Activated CD4-positive, alpha-beta T cell treated with anti-CD3 and anti-CD28 coated beads for 36 hours (primary cell): ENCODE measurements around the gene RPTOR. TPM values are rescaled to one million over a fixed set of nuclear protein-coding genes. Genes with fewer than 3 reads are reported as not detected.
"Not testable (repeated sequence)": the region's sequence is repeated elsewhere in the genome, so short reads cannot be mapped to it uniquely, and the experiment has no call there.

ENCODE experiments used
- ATAC-seq: fragments of 200-7000 bp; cut with Tn5 transposase; one replicate; pipeline ENCODE4 v1.10.0; 2021; ENCODE audit warnings: mild to moderate bottlenecking, moderate library complexity
- CTCF ChIA-PET: fragments of 350-600 bp; sonication (Branson Sonifier 250); formaldehyde crosslinking; loops from one replicate; lab custom pipeline; 2021; ENCODE audit warnings: antibody characterized with exemption; lab: Charles Lee
- POLR2A ChIA-PET: fragments of 350-600 bp; sonication (Branson Sonifier 250); formaldehyde crosslinking; loops from one replicate; lab custom pipeline; 2021; ENCODE audit warnings: antibody characterized with exemption, inconsistent platforms; lab: Charles Lee
- DNase-seq: peaks from one replicate; pipeline ENCODE4 v3.0.0-alpha.2; 2020
- H3K27ac Mint-ChIP-seq: one replicate; pipeline ENCODE4 v1.8.0; 2021; ENCODE audit warnings: mixed read lengths
- H3K27me3 Mint-ChIP-seq: one replicate; pipeline ENCODE4 v1.8.0; 2021; ENCODE audit warnings: mixed read lengths
- H3K36me3 Mint-ChIP-seq: one replicate; pipeline ENCODE4 v1.8.0; 2021; ENCODE audit warnings: low read depth, mixed read lengths
- H3K4me1 Mint-ChIP-seq: one replicate; pipeline ENCODE4 v1.8.0; 2021; ENCODE audit warnings: mixed read lengths
- H3K4me3 Mint-ChIP-seq: one replicate; pipeline ENCODE4 v1.8.0; 2021; ENCODE audit warnings: mild to moderate bottlenecking, moderate library complexity, mixed read lengths
- H3K9me3 Mint-ChIP-seq: one replicate; pipeline ENCODE4 v1.8.0; 2021; ENCODE audit warnings: low read depth, mixed read lengths
- intact Hi-C, 2 experiments: fragments of 100-400 bp; cut with DNase I in 1 of 2; cut with micrococcal nuclease in 1 of 2; formaldehyde crosslinking; loops; one replicate each; pipeline versions ENCODE4 v1.14.2 to v1.15.1; 2022 to 2024; cut with DNase I, micrococcal nuclease
- total RNA-seq, 2 experiments: library from RNA; stranded (reverse); gene quantifications; one replicate each; pipeline ENCODE4 v1.2.3, GENCODE V29; 2021

The RPTOR gene
- total RNA-seq, 2 experiments from 2014 or later, result 48.6 to 58.1 TPM

DNA sequence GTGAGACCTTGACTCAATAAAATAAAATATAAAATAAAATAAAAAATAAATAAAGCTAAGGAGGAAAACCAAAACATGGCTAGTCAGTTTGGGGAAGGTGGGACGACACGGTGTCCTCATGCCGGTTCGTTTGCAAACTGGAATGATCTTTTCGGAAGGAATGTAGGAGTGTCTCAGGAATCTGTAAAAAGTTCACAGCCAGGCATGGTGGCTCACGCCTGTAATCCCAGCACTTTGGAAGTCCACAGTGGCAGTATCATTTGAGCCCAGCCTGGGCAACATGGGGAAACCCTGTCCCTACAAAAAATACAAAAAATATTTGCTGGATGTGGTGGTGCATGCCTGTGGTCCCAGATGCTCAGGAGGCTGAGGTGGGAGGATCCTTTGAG lies 14.7 kb upstream of the RPTOR start:
- Mint-ChIP-seq H3K4me1 (no peaks in the 10 kb centered on the region), H3K27ac (no peak overlapping the region), H3K4me3 (no peak overlapping the region), H3K27me3 (peaks cover 14% of the 10 kb centered on the region), H3K9me3 (no peaks in the 10 kb centered on the region), H3K36me3 (no peaks in the 10 kb centered on the region)
- ATAC-seq, result no peak
- intact Hi-C loops, result no loop called here
- ChIA-PET POLR2A (no interaction called here), CTCF (interaction anchor here (0.6 kb wide), 1 partner anchor 103 kb away, joined by 3 read pairs; no protein-coding TSS in a partner anchor)
- DNase-seq, result no peak

DNA sequence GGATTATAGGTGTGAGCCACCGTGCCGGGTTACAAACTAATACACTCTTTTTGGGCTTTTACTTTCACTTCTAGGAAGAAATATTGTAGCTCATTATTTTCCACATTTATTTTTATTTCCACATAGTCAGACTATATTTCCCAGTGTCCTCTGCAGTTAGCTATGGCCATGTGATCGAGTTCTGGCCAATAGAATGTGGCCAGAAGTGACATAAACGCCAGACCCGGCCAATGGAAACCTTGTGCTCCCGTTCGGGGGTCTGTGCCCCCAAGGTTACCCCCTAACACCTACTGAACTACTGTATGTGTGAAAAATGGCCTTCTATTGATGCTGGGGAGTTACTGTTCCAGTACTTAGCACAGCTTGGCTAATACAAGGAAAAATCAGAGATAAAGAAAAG lies 13.2 kb upstream of the RPTOR start:
- Mint-ChIP-seq H3K36me3 (no peaks in the 10 kb centered on the region), H3K9me3 (no peaks in the 10 kb centered on the region), H3K4me3 (no peak overlapping the region), H3K27ac (no peak overlapping the region), H3K27me3 (peaks cover 7% of the 10 kb centered on the region), H3K4me1 (no peaks in the 10 kb centered on the region)
- ATAC-seq, result no peak
- ChIA-PET POLR2A (no interaction called here), CTCF (no interaction called here)
- DNase-seq, result no peak
- intact Hi-C loops, result no loop called here

DNA sequence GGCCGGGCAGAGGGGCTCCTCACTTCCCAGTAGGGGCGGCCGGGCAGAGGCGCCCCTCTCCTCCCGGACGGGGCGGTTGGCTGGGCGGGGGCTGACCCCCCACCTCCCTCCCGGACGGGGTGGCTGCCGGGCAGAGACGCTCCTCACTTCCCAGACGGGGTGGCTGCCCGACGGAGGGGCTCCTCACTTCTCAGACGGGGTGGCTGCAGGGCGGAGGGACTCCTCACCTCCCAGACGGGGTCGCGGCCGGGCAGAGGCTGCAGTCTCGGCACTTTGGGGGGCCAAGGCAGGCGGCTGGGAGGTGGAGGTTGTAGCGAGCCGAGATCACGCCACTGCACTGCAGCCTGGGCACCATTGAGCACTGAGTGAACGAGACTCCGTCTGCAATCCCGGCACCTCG lies 7.3 kb upstream of the RPTOR start:
- intact Hi-C loops, H3K4me3 Mint-ChIP-seq, CTCF ChIA-PET, H3K4me1 Mint-ChIP-seq, ATAC-seq, H3K9me3 Mint-ChIP-seq, POLR2A ChIA-PET, H3K27me3 Mint-ChIP-seq, H3K27ac Mint-ChIP-seq, H3K36me3 Mint-ChIP-seq, DNase-seq: not testable (repeated sequence)

DNA sequence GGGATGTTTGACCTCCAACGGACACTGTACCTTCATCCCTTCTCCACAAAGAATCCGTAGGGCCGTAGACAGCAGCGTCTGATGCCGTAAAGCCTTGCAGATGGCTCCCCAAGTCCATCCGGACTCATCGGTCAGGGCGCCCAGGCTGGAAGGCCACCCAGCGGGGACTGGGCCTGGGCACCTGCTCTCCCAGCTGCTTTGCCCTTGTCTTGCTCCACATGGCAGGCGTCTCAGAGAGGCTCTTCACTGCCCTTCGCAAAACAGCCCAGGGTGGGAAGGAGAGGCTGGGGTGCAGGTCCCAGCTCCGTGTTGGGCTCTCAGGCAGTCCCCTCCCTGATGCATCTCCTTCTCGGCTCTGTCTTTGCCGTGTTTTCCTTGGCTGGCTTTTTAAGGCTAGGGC lies 6.2 kb upstream of the RPTOR start:
- CTCF ChIA-PET, result no interaction called here
- POLR2A ChIA-PET, result no interaction called here
- Mint-ChIP-seq H3K9me3 (no peaks in the 10 kb centered on the region), H3K4me1 (peaks cover 6% of the 10 kb centered on the region), H3K27ac (no peak overlapping the region), H3K4me3 (no peak overlapping the region), H3K36me3 (no peaks in the 10 kb centered on the region), H3K27me3 (peaks cover 9% of the 10 kb centered on the region)
- intact Hi-C loops, result no loop called here
- ATAC-seq (no peak), DNase-seq (no peak)

DNA sequence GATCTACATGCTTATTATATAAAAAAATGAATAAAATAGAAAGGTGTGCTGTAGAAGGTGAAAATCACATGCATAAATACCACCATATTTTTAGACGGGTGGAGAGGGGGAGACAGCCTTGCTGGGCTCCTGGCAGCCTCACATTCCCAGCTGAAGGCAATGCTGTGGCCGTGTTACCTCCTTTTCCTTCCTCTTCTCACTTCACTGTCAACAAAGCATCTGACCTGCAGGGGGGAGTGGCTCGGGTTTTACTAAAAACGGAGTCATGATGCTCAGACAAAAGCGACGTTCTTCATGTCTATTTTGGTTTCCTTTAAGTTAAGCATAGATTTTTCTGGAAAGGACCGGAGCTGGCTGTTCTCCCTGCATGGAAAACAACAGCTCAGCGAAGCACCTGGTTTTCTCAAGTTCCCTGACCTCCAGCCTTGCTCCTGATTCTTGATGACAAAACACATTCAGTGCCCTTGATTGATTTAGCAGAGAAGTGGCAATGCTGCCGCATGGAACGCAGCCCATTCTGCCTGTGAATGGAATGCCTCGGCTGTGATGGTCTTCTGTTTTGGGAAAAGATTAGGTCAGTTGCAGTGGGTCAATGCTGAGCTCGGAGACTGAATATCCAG lies 5.5 kb upstream of the RPTOR start:
- ChIA-PET POLR2A (no interaction called here), CTCF (no interaction called here)
- H3K9me3 Mint-ChIP-seq, result no peaks in the 10 kb centered on the region
- peak; percentile 23 for DNase-seq
- intact Hi-C loops, result no loop called here
- H3K4me3 Mint-ChIP-seq, result no peak overlapping the region
- no peak for ATAC-seq
- H3K27ac Mint-ChIP-seq, result no peak overlapping the region
- H3K36me3 Mint-ChIP-seq, result no peaks in the 10 kb centered on the region
- peaks cover 6% of the 10 kb centered on the region for H3K4me1 Mint-ChIP-seq
- peaks cover 9% of the 10 kb centered on the region for H3K27me3 Mint-ChIP-seq

DNA sequence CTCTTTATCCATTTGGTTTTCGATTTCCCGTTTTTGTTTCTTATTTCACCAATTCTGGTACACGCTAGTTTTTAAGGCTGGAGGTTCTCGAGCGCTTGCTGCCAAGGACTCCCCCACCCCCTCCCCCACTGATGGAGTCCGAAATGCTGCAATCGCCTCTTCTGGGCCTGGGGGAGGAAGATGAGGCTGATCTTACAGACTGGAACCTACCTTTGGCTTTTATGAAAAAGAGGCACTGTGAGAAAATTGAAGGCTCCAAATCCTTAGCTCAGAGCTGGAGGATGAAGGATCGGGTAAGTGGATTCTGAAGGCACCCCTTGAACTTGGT lies 825 bp downstream of the RPTOR start:
- DNase-seq, result no peak
- peaks cover 4% of the 10 kb centered on the region for H3K36me3 Mint-ChIP-seq
- peaks cover 9% of the 10 kb centered on the region for H3K27me3 Mint-ChIP-seq
- intact Hi-C loops, result loop anchor here in 1 of 2 experiments (1.0 to 10.0 kb wide), 4 partner anchors 30 to 679 kb away; partner anchors contain the start of genes CEP131, ENDOV and GAA
- POLR2A ChIA-PET, result interaction anchor here (0.6 to 0.7 kb wide), 2 partner anchors 98 to 218 kb away, joined by 3 read pairs; no protein-coding TSS in a partner anchor
- H3K4me3 Mint-ChIP-seq, result peak overlapping the region; percentile 89
- peak overlapping the region; percentile 91 for H3K27ac Mint-ChIP-seq
- ATAC-seq, result no peak
- peaks cover 36% of the 10 kb centered on the region for H3K4me1 Mint-ChIP-seq
- CTCF ChIA-PET, result interaction anchor here (1.3 to 2.5 kb wide), 2 partner anchors 30 to 118 kb away, joined by 5 read pairs; no protein-coding TSS in a partner anchor
- no peaks in the 10 kb centered on the region for H3K9me3 Mint-ChIP-seq

DNA sequence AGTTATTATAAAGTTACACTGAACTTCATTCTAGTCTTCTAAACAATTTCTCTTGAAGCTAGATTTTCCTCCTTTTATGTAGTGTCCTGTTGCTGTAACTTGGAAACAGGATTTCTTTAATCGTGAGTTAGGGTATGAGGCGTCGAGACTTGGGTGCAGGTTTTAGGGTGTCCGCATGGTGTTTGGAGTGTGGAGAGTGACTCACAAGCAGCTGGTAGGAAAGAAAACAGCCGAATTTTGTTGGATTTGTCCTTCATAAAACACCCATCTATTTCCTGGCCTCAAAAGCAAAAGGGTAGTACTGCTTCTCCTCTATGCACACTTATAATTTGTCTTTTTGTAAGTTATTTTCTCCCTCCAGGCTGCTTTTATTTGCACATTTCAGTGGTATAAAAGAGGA lies 1.6 kb downstream of the RPTOR start:
- intact Hi-C loops, result loop anchor here in 1 of 2 experiments (10.0 kb wide), 2 partner anchors 441 to 679 kb away; partner anchors contain the start of genes CEP131 and GAA

DNA sequence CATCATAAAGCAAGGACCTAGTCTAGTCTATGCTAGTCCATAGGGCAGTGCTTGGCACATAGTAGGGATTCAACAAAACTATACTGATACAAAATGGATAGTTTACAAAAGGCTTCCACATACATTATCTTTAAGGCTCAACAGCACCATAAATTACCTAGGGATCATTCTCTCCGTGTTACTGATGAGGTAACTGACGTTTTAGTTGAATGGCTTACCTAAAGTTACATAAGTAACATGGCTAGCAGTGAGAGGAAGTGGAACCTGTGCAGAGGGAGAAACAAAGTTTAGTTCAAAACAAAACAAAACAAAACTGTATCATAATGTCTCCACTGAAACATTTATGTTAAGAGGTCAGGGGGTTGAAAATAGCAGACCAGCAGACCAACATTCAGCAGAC lies 7.9 kb downstream of the RPTOR start:
- DNase-seq (no peak), ATAC-seq (no peak)
- CTCF ChIA-PET, result interaction anchor here (0.6 kb wide), 1 partner anchor 85 kb away, joined by 7 read pairs; no protein-coding TSS in a partner anchor
- Mint-ChIP-seq H3K36me3 (peaks cover 11% of the 10 kb centered on the region), H3K27me3 (no peaks in the 10 kb centered on the region), H3K4me1 (peaks cover 17% of the 10 kb centered on the region), H3K9me3 (no peaks in the 10 kb centered on the region), H3K4me3 (no peak overlapping the region), H3K27ac (no peak overlapping the region)
- intact Hi-C loops, result no loop called here
- POLR2A ChIA-PET, result no interaction called here

More for the DNA sequence above, 1.6 kb downstream of the RPTOR start:
- H3K4me3 Mint-ChIP-seq, result peak overlapping the region; percentile 89
- H3K9me3 Mint-ChIP-seq, result no peaks in the 10 kb centered on the region
- ATAC-seq, result no peak
- ChIA-PET POLR2A (no interaction called here), CTCF (interaction anchor here (0.6 to 1.3 kb wide), 5 partner anchors 12 to 537 kb away, joined by 3 to 5 read pairs (median 3); no protein-coding TSS in a partner anchor)
- no peak for DNase-seq
- peak overlapping the region; percentile 1 for H3K27ac Mint-ChIP-seq
- H3K36me3 Mint-ChIP-seq, result peaks cover 6% of the 10 kb centered on the region
- H3K4me1 Mint-ChIP-seq, result peaks cover 36% of the 10 kb centered on the region
- H3K27me3 Mint-ChIP-seq, result peaks cover 9% of the 10 kb centered on the region

DNA sequence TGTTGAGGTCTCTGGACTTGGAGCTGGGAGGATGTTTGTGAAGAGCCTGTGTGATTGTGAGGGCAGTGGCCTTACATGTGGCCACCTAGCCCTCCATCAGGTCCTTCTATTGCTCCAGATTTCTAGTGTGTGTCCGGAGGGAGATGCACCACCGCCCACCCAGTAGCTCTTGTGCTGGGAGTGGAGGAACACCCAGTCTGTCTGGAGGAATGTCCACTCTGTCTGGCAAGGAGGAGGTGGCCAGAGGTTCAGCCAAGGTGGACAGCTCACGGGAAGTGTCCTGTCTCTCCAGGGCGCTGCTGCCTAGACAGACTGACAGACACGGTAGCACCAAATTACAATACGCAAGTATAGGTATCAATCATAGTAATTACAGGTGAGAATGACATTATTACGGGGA lies 10.6 kb downstream of the RPTOR start:
- Mint-ChIP-seq H3K4me3 (no peak overlapping the region), H3K36me3 (peaks cover 16% of the 10 kb centered on the region), H3K27me3 (no peaks in the 10 kb centered on the region), H3K27ac (no peak overlapping the region), H3K4me1 (peaks cover 21% of the 10 kb centered on the region), H3K9me3 (no peaks in the 10 kb centered on the region)
- CTCF ChIA-PET, result interaction anchor here (0.7 to 1.1 kb wide), 2 partner anchors 21 to 1145 kb away, joined by 4 to 7 read pairs; no protein-coding TSS in a partner anchor
- intact Hi-C loops, result no loop called here
- POLR2A ChIA-PET, result no interaction called here
- no peak for DNase-seq
- no peak for ATAC-seq

DNA sequence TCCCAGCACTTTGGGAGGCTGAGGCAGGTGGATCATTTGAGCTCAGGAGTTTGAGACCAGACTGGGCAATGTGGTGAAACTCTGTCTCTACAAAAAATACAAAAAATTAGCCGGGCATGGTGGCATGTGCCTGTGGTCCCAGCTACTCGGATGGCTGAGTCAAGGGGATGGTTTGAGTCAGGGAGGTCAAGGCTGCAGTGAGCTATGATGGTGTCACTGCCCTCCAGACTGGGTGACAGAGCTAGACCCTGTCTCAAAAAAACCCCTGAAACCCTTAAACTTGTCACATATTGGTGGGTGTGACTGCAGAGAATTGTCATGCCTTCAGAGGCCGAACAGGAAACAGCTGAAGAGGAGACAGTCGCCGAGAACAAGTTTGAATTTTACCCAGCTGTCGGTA lies 13.4 kb downstream of the RPTOR start:
- peaks cover 16% of the 10 kb centered on the region for H3K4me1 Mint-ChIP-seq
- no peaks in the 10 kb centered on the region for H3K27me3 Mint-ChIP-seq
- ATAC-seq, result peak; percentile 98
- intact Hi-C loops, result no loop called here
- no peaks in the 10 kb centered on the region for H3K9me3 Mint-ChIP-seq
- DNase-seq, result peak; percentile 53
- ChIA-PET CTCF (interaction anchor here (0.6 to 2.3 kb wide), 4 partner anchors 10 to 187 kb away, joined by 3 to 8 read pairs (median 5); no protein-coding TSS in a partner anchor), POLR2A (interaction anchor here (0.7 kb wide), 1 partner anchor 18 kb away, joined by 3 read pairs; no protein-coding TSS in a partner anchor)
- H3K27ac Mint-ChIP-seq, result no peak overlapping the region
- H3K36me3 Mint-ChIP-seq, result peaks cover 16% of the 10 kb centered on the region
- no peak overlapping the region for H3K4me3 Mint-ChIP-seq

DNA sequence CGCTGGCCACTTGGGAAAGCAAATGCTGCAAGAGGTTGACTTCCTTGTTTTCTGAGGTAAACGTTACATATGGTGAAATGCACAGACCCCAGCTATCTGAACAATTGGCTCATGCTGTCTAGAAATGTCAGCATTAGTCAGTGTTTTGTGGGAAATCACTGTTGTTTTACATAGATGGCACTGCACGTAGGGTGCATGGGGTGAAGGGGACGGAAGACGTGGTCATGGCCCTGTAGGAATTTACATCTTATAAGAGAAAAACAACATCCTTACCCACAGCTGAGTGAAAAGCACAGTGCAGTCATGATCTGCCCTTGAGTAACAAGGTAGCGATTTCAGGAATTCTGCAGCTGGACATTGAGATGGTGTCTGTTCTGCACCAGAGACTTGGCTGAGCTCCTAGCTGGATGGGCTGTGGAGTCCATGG lies 15.2 kb downstream of the RPTOR start:
- H3K4me3 Mint-ChIP-seq, result no peak overlapping the region
- H3K36me3 Mint-ChIP-seq, result peaks cover 12% of the 10 kb centered on the region
- CTCF ChIA-PET, result interaction anchor here (0.5 to 2.3 kb wide), 3 partner anchors 8 to 22 kb away, joined by 3 to 6 read pairs (median 3); no protein-coding TSS in a partner anchor
- intact Hi-C loops, result no loop called here
- H3K9me3 Mint-ChIP-seq, result no peaks in the 10 kb centered on the region
- POLR2A ChIA-PET, result interaction anchor here (0.6 kb wide), 1 partner anchor 460 kb away, joined by 5 read pairs; no protein-coding TSS in a partner anchor
- H3K27ac Mint-ChIP-seq, result no peak overlapping the region
- H3K27me3 Mint-ChIP-seq, result no peaks in the 10 kb centered on the region
- peaks cover 19% of the 10 kb centered on the region for H3K4me1 Mint-ChIP-seq
- DNase-seq (no peak), ATAC-seq (no peak)
